ENCODE results near the gene SYNPR.

The SYNPR gene

DNA sequence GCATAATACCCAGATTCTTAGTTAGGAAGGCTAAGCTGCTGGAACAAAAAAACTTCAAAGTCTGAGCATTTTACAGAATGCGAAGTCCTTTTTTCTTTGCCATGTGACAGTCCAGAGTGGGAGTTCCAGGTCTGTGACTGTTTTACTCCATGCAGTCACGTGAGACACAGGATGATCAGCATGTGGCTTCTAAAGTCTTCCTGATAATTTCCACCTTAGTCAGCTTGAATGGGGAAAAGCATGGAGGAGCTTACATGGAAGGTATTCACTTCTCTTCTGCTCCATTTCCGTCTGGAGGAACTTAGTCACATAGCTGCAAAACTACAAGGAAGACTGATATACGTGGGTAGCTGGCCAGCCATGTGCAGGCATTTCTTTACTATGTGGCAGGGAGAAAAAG, 376.1 kb downstream of the SYNPR start:
- TF ChIP-seq, protein P1, sequence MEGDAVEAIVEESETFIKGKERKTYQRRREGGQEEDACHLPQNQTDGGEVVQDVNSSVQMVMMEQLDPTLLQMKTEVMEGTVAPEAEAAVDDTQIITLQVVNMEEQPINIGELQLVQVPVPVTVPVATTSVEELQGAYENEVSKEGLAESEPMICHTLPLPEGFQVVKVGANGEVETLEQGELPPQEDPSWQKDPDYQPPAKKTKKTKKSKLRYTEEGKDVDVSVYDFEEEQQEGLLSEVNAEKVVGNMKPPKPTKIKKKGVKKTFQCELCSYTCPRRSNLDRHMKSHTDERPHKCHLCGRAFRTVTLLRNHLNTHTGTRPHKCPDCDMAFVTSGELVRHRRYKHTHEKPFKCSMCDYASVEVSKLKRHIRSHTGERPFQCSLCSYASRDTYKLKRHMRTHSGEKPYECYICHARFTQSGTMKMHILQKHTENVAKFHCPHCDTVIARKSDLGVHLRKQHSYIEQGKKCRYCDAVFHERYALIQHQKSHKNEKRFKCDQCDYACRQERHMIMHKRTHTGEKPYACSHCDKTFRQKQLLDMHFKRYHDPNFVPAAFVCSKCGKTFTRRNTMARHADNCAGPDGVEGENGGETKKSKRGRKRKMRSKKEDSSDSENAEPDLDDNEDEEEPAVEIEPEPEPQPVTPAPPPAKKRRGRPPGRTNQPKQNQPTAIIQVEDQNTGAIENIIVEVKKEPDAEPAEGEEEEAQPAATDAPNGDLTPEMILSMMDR (IDR thresholded peaks at IDR 0.05) = no peak

DNA sequence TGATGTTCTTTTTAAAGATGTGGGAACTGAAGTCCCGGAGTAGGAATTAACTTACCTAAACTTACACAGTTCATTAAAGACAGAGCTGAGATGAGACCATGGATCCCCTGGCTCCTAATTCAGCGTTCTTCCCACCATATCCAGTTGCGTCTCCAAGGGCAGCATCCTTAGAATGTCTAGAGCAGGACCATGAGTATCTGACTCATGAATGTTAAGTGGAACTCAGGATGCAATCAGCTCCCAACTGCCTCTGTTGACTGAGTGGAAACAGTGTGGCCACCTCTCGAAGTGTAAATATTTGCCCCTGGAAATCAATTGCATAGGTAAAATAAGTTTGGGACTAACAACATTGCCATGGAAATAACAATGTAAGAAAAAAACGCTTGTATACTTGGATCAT, 376.8 kb downstream of the SYNPR start:
- TF ChIP-seq, protein P1 (IDR thresholded peaks at IDR 0.05) = no peak

DNA sequence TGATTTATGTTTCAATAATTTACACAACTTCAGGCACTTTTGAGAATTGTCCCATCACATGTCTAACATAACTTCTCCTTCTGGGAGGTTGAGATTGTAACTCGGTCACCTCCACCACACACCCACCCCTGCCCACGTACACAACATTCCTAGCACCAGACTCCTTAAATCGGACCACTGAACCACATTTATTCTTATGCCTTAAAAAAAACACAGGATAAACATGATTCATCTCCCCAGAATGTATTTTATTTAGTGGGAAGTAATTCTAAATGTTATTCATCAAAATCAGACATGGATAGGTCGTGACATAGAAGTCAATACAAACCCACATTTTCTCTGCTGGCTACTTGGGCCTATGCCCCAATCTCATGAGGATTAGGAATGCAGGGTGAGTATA, 377.4 kb downstream of the SYNPR start:
- TF ChIP-seq, protein P1 (IDR thresholded peaks at IDR 0.05) = no peak

DNA sequence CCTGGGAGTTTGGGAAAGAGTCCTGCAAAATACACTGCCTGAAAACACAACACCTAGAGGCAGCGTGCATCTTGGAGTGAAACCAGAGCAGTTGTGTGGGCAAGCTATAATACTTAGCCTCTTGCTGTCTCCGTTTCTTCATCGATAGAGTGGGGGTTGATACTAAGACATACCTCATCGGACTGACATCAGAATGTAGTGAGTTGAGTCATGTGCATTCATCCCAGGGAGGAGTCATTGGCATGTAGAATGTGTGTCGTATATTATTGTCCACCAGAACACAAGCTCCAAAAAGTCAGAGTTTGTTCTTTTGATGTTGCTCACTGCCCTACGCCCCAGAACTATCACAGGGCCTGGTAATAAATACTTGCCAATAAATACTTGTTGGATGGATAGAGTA, 378.7 kb downstream of the SYNPR start:
- TF ChIP-seq, protein P1 (IDR thresholded peaks at IDR 0.05) = no peak

DNA sequence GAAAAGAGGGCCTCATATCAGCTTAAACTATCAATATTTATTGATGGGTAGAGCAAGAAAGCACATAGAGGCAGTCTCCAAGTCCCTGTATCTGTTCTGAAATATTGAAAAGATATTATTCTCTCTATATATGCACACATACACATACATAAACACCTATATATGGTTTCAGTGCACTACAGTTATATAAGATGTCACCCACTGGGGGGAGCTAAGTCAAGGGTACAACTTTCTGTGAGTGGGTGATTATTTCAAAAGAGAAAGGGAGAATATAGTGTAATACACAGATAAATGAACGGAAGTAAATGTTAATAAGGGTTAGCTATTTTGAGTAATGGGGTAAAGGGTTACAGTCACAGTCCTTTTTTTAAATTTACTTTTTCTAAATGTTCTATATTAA, 383.1 kb downstream of the SYNPR start:
- TF ChIP-seq, protein P1 (IDR thresholded peaks at IDR 0.05) = no peak

DNA sequence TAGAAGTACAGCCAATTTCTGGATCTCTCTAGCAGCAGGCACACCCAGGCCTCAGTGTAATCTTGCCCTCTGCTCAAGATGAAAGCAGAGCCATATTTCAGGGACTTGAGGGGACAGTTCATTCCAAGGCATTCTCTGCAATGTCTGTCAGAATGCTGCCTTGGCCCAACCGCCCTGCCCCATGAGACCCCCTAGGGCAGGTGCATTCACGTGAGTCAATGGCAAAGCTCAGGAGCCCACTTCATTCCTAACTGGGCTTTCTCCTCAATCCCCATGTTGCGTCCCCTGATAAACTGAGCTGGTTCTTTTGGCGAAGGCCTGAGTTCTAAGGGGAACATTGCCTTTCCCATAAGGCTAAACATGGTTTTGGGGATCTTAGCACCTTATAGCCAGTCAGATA, 383.9 kb downstream of the SYNPR start:
- TF ChIP-seq, protein P1 (IDR thresholded peaks at IDR 0.05) = no peak

DNA sequence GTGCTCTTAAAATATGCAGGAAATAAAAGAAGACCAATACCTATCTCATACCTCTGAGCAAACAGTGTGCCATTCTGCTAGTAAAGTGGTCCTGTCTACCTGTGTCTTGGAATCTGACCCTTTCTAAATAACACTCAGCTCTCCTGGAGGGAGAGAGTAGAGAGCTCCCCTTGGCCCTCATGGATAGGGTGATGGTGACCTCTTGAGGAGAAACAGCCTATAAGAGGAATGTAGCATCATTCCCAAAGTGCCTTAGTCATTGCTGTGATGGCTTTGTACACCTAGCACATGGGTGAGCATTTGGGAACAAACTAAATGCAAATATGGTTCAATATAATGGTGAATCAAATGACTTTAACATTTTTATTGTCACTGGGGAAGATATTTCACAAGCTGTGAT, 384.4 kb downstream of the SYNPR start:
- TF ChIP-seq, protein P1 (IDR thresholded peaks at IDR 0.05) = no peak
